Transverse colon (tissue), 4 donors: ENCODE data around the gene PCDHB10. TPM values are rescaled to one million over a fixed set of nuclear protein-coding genes. Genes with fewer than 3 reads are reported as not detected.
"Not testable (repeated sequence)": the region's sequence is repeated elsewhere in the genome, so short reads cannot be mapped to it uniquely, and the experiment has no call there.

Source experiments
- DNase-seq: peaks from one replicate; pipeline ENCODE4 v3.0.0-alpha.2; 2019
- H3K27ac ChIP-seq, 4 donors: fragments of 200-600 bp; sonication (generic); 2 replicates each; pipeline ENCODE4 v1.5.1; 2016 to 2018; ENCODE audit warnings: inconsistent platforms in 4 of 4
- H3K27me3 ChIP-seq: fragments of 200-600 bp; sonication (generic); 2 replicates; pipeline ENCODE4 v1.5.1; 2017; ENCODE audit warnings: inconsistent platforms
- H3K36me3 ChIP-seq, 4 donors: fragments of 200-600 bp; sonication (generic); 2 replicates each; pipeline ENCODE4 v1.5.1; 2017 to 2019; ENCODE audit warnings: inconsistent platforms in 4 of 4
- H3K4me1 ChIP-seq, 4 donors: fragments of 200-600 bp; sonication (generic); 2 replicates each; pipeline ENCODE4 v1.5.1; 2017 to 2020; ENCODE audit warnings: inconsistent platforms in 4 of 4
- H3K4me3 ChIP-seq, 4 donors: fragments of 200-600 bp; sonication (generic); 1 replicate in 1 of 4; 2 replicates in 3 of 4; pipeline versions ENCODE4 v1.5.1 to v1.6.1; 2017 to 2019; ENCODE audit warnings: inconsistent platforms in 4 of 4
- H3K9me3 ChIP-seq, 2 donors: fragments of 200-600 bp; sonication (generic); 2 replicates each; pipeline ENCODE4 v1.5.1; 2017 to 2019; ENCODE audit warnings: inconsistent platforms in 2 of 2
- EP300 ChIP-seq: sonication (generic); formaldehyde crosslinking; IDR thresholded peaks from one replicate; pipeline ENCODE4 v1.6.1; 2017; ENCODE audit warnings: antibody characterized with exemption, low read depth
- POLR2A ChIP-seq: fragments of 450-650 bp; IDR thresholded peaks from one replicate; pipeline ENCODE4 v1.6.1; 2016; ENCODE audit warnings: antibody characterized with exemption, mild to moderate bottlenecking, moderate library complexity
- POLR2AphosphoS5 ChIP-seq, 3 donors: sonication (generic); formaldehyde crosslinking; IDR thresholded peaks; one replicate each; pipeline ENCODE4 v1.6.1; 2016; ENCODE audit warnings: antibody characterized with exemption in 3 of 3
- WGBS, 2 donors: methylation state at CpG; one replicate each; pipeline ENCODE4 v1.1.5; 2018; ENCODE audit warnings: low coverage in 1 of 2; 5-methylcytosine and 5-hydroxymethylcytosine counted together
- in situ Hi-C, 4 donors: fragments of 200-750 bp; cut with MboI; loops; one replicate each; pipeline versions ENCODE4 v1.15.0 to v1.15.1; 2017; ENCODE audit warnings: low sequenced_read_pairs in 3 of 4, low pct_ligation_motif_present in 1 of 4, low pct_unique_long_range_greater_than_20kb in 1 of 4
- intact Hi-C: fragments of 100-400 bp; cut with DNase I; formaldehyde crosslinking; loops from one replicate; pipeline ENCODE4 v1.15.1; 2023; ENCODE audit warnings: low total_unique reads
- total RNA-seq, 4 donors: library from RNA; depleted of rRNA; stranded (reverse); fragments of >200 nt; gene quantifications; one replicate each; pipeline ENCODE4 v1.1.0, GENCODE V29; 2016
- TF ChIP-seq, protein P1 (sequence below), 5 experiments: fragments of 200-600 bp in 3 of 5; fragments of 450-650 bp in 2 of 5; sonication (generic) in 3 of 5; IDR thresholded peaks; 1 replicate in 2 of 5; 2 replicates in 3 of 5; pipeline ENCODE4 v1.5.1; 2016 to 2017; ENCODE audit warnings: antibody characterized with exemption in 5 of 5, inconsistent platforms in 3 of 5, mild to moderate bottlenecking in 2 of 5, moderate library complexity in 1 of 5

PCDHB10 gene
- total RNA-seq, 4 donors from 2014 or later, result 0.68 to 1.1 (median 0.79) TPM; not detected in 1

DNA sequence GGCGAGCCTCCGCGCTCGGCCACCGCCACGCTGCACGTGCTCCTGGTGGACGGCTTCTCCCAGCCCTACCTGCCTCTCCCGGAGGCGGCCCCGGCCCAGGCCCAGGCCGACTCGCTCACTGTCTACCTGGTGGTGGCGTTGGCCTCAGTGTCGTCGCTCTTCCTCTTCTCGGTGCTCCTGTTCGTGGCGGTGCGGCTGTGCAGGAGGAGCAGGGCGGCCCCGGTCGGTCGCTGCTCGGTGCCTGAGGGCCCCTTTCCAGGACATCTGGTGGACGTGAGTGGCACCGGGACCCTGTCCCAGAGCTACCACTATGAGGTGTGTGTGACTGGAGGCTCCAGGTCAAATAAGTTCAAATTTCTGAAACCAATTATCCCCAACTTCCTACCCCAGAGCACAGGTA lies 18.7 kb downstream of the PCDHB10 start:
- DNase-seq, H3K27ac ChIP-seq, H3K4me3 ChIP-seq, intact Hi-C loops, H3K4me1 ChIP-seq, H3K27me3 ChIP-seq, H3K36me3 ChIP-seq: not testable (repeated sequence)
- in situ Hi-C loops, result loop anchor here (25.0 kb wide), 2 partner anchors 176 to 351 kb away; partner anchors contain the start of genes PCDHGA7 (in 1 of the 4), PCDHGA8 (in 1 of the 4), PCDHGB4 (in 1 of the 4) and PCDHGB5 (in 1 of the 4)
- WGBS, 2 donors, result 60% methylated on average over 15 of the region's 27 CpGs; no CpG with 5 or more reads in 1 of the 2 donors
- peaks cover 12 to 59% of the 10 kb centered on the region in 2 donors for H3K9me3 ChIP-seq

DNA sequence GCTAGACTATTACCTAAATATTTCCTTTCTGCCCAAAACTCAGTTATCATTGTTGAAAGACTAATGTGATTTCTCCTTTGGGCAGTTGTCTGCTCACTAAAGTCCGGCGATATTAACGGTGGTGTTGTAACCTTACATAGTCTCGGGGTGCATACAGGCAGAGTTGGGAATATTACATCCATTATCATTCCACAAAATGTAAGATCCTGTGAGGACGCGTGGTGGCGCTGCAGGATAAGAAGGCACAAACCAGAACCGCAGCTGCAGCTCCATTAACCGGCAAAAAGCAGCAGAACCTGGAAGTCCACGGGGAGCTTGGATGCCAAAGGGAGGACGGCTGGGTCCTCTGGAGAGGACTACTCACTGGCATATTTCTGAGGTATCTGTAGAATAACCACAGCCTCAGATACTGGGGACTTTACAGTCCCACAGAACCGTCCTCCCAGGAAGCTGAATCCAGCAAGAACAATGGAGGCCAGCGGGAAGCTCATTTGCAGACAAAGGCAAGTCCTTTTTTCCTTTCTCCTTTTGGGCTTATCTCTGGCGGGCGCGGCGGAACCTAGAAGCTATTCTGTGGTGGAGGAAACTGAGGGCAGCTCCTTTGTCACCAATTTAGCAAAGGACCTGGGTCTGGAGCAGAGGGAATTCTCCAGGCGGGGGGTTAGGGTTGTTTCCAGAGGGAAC lies 21.6 kb downstream of the PCDHB10 start, which contains the start of gene PCDHB13:
TSS of gene PCDHB13 (plus strand) at position 264 of the 684 bp plus-strand sequence. CDS start at position 469, 205 bp downstream.
- H3K9me3 ChIP-seq, result peaks cover 20 to 64% of the 10 kb centered on the region in 2 donors
- in situ Hi-C loops, result loop anchor here (25.0 kb wide), 2 partner anchors 174 to 349 kb away; partner anchors contain the start of genes PCDHGA7 (in 1 of the 4), PCDHGA8 (in 1 of the 4), PCDHGB4 (in 1 of the 4) and PCDHGB5 (in 1 of the 4)
- intact Hi-C loops, H3K27ac ChIP-seq, H3K36me3 ChIP-seq, H3K4me1 ChIP-seq, H3K4me3 ChIP-seq, H3K27me3 ChIP-seq: not testable (repeated sequence)
- peak; percentile 50 for DNase-seq
- 33 to 36% methylated on average over 4 to 15 of the region's 18 CpGs for WGBS, 2 donors
- TF ChIP-seq, protein P1, sequence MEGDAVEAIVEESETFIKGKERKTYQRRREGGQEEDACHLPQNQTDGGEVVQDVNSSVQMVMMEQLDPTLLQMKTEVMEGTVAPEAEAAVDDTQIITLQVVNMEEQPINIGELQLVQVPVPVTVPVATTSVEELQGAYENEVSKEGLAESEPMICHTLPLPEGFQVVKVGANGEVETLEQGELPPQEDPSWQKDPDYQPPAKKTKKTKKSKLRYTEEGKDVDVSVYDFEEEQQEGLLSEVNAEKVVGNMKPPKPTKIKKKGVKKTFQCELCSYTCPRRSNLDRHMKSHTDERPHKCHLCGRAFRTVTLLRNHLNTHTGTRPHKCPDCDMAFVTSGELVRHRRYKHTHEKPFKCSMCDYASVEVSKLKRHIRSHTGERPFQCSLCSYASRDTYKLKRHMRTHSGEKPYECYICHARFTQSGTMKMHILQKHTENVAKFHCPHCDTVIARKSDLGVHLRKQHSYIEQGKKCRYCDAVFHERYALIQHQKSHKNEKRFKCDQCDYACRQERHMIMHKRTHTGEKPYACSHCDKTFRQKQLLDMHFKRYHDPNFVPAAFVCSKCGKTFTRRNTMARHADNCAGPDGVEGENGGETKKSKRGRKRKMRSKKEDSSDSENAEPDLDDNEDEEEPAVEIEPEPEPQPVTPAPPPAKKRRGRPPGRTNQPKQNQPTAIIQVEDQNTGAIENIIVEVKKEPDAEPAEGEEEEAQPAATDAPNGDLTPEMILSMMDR (IDR thresholded peaks at IDR 0.05), result peak; percentile 19 to 52 (median 29)

DNA sequence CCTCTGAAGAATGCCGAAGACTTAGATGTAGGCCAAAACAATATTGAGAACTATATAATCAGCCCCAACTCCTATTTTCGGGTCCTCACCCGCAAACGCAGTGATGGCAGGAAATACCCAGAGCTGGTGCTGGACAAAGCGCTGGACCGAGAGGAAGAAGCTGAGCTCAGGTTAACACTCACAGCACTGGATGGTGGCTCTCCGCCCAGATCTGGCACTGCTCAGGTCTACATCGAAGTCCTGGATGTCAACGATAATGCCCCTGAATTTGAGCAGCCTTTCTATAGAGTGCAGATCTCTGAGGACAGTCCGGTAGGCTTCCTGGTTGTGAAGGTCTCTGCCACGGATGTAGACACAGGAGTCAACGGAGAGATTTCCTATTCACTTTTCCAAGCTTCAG lies 22.4 kb downstream of the PCDHB10 start:
- H3K36me3 ChIP-seq, H3K27ac ChIP-seq, DNase-seq, H3K4me3 ChIP-seq, H3K27me3 ChIP-seq, intact Hi-C loops, H3K4me1 ChIP-seq: not testable (repeated sequence)
- H3K9me3 ChIP-seq, result peaks cover 20 to 64% of the 10 kb centered on the region in 2 donors
- in situ Hi-C loops, result loop anchor here (25.0 kb wide), 2 partner anchors 173 to 348 kb away; partner anchors contain the start of genes PCDHGA7 (in 1 of the 4), PCDHGA8 (in 1 of the 4), PCDHGB4 (in 1 of the 4) and PCDHGB5 (in 1 of the 4)
- 86 to 100% methylated on average over 1 to 12 of the region's 12 CpGs for WGBS, 2 donors

DNA sequence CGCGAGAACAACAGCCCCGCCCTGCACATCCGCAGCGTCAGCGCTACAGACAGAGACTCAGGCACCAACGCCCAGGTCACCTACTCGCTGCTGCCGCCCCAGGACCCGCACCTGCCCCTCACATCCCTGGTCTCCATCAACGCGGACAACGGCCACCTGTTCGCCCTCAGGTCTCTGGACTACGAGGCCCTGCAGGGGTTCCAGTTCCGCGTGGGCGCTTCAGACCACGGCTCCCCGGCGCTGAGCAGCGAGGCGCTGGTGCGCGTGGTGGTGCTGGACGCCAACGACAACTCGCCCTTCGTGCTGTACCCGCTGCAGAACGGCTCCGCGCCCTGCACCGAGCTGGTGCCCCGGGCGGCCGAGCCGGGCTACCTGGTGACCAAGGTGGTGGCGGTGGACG lies 23.4 kb downstream of the PCDHB10 start:
- H3K36me3 ChIP-seq, intact Hi-C loops, H3K4me3 ChIP-seq, H3K4me1 ChIP-seq, DNase-seq, H3K27me3 ChIP-seq, H3K27ac ChIP-seq: not testable (repeated sequence)
- H3K9me3 ChIP-seq, result peaks cover 28 to 64% of the 10 kb centered on the region in 2 donors
- WGBS, 2 donors, result 72% methylated on average over 24 of the region's 40 CpGs; no CpG with 5 or more reads in 1 of the 2 donors
- in situ Hi-C loops, result loop anchor here (25.0 kb wide), 2 partner anchors 172 to 347 kb away; partner anchors contain the start of genes PCDHGA7 (in 1 of the 4), PCDHGA8 (in 1 of the 4), PCDHGB4 (in 1 of the 4) and PCDHGB5 (in 1 of the 4)

DNA sequence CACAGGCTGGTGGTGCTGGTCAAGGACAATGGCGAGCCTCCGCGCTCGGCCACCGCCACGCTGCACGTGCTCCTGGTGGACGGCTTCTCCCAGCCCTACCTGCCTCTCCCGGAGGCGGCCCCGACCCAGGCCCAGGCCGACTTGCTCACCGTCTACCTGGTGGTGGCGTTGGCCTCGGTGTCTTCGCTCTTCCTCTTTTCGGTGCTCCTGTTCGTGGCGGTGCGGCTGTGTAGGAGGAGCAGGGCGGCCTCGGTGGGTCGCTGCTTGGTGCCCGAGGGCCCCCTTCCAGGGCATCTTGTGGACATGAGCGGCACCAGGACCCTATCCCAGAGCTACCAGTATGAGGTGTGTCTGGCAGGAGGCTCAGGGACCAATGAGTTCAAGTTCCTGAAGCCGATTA lies 23.9 kb downstream of the PCDHB10 start:
- H3K9me3 ChIP-seq, result peaks cover 28 to 61% of the 10 kb centered on the region in 2 donors
- in situ Hi-C loops, result loop anchor here (25.0 kb wide), 2 partner anchors 171 to 346 kb away; partner anchors contain the start of genes PCDHGA7 (in 1 of the 4), PCDHGA8 (in 1 of the 4), PCDHGB4 (in 1 of the 4) and PCDHGB5 (in 1 of the 4)
- H3K27me3 ChIP-seq, H3K27ac ChIP-seq, intact Hi-C loops, H3K36me3 ChIP-seq, H3K4me1 ChIP-seq, DNase-seq, H3K4me3 ChIP-seq: not testable (repeated sequence)
- 50 to 77% methylated on average over 1 to 24 of the region's 26 CpGs for WGBS, 2 donors

DNA sequence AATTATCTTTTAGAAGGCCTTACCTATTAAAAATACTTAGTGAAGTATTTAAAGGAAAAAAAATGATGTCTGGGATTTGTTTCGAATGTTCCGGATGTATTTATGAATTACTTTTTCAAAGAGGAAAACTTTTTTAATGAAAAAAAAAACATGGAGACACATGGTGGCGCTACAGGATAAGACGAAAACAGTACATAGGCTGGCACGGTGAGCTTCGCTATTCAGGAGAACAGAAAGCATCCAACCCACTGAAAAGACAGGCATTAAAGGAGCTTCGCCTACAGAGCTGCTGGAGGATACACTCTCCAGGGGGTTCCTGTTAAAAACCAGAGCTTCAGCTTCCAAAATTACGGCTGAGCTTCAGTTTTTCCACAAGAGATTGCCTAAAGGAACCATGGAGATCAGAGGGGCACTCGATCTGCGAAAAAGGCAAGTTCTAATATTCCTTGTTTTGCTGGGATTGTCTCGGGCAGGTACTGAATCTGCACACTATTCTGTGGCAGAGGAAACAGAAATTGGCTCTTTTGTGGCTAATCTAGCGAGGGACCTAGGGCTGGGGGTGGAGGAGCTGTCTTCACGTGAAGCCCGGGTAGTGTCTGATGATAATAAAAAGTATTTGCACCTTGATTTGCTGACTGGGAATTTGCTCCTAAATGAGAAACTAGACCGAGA lies 31.1 kb downstream of the PCDHB10 start, which contains the start of gene PCDHB14:
TSS of gene PCDHB14 (plus strand) at position 232 of the 672 bp plus-strand sequence. CDS start at position 395, 163 bp downstream.
- H3K4me1 ChIP-seq, result peaks cover 0 to 2% (median 0%) of the 10 kb centered on the region in 4 donors
- H3K27me3 ChIP-seq, result no peaks in the 10 kb centered on the region
- peak within 1 kb of the TSS in 1 of 4 donors; percentile 28 for H3K4me3 ChIP-seq
- no peak within 1 kb of the TSS for H3K27ac ChIP-seq
- H3K9me3 ChIP-seq, result peaks cover 44 to 68% of the 10 kb centered on the region in 2 donors
- intact Hi-C loops (no loop called here), in situ Hi-C loops (loop anchor here (25.0 kb wide), 2 partner anchors 164 to 339 kb away; partner anchors contain the start of genes PCDHGA7 (in 1 of the 4), PCDHGA8 (in 1 of the 4), PCDHGB4 (in 1 of the 4) and PCDHGB5 (in 1 of the 4))
- 28 to 45% methylated on average over 10 to 15 of the region's 15 CpGs for WGBS, 2 donors
- no peaks in the 10 kb centered on the region for H3K36me3 ChIP-seq
- TF ChIP-seq POLR2A (no peak), POLR2AphosphoS5 (IDR thresholded peaks at IDR 0.05) (no peak), EP300 (no peak)
- TF ChIP-seq, protein P1 (IDR thresholded peaks at IDR 0.05), result peak in 2 of 5 experiments; percentile 6 to 16
- no peak for DNase-seq

DNA sequence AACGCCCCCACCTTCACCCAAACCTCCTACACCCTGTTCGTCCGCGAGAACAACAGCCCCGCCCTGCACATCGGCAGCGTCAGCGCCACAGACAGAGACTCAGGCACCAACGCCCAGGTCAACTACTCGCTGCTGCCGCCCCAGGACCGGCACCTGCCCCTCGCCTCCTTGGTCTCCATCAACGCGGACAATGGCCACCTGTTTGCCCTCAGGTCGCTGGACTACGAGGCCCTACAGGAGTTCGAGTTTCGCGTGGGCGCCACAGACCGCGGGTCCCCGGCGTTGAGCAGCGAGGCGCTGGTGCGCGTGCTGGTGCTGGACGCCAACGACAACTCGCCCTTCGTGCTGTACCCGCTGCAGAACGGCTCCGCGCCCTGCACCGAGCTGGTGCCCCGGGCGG lies 32.7 kb downstream of the PCDHB10 start:
- intact Hi-C loops, result not testable (repeated sequence)
- peaks cover 47 to 62% of the 10 kb centered on the region in 2 donors for H3K9me3 ChIP-seq

More for the DNA sequence above, 32.7 kb downstream of the PCDHB10 start:
- not testable (repeated sequence) for H3K4me3 ChIP-seq, H3K36me3 ChIP-seq, H3K27me3 ChIP-seq, H3K27ac ChIP-seq, H3K4me1 ChIP-seq, DNase-seq
- WGBS, 2 donors, result 59% methylated on average over 17 of the region's 40 CpGs; no CpG with 5 or more reads in 1 of the 2 donors
- in situ Hi-C loops, result loop anchor here (25.0 kb wide), 2 partner anchors 162 to 337 kb away; partner anchors contain the start of genes PCDHGA7 (in 1 of the 4), PCDHGA8 (in 1 of the 4), PCDHGB4 (in 1 of the 4) and PCDHGB5 (in 1 of the 4)
